GM04503 (cell line): ENCODE data around the gene MTRR.
A peak's percentile ranks its signal among the peaks of the same experiment; 100 is the strongest.

Experiments used
- DNase-seq: peaks from one replicate; pipeline ENCODE4 v3.0.0-alpha.2; 2012; ENCODE audit warnings: low read depth

The MTRR gene

GRCh38 chr5:7868773-7869473 is at the start of gene MTRR, which contains the start of gene FASTKD3:
TSS of gene MTRR (plus strand) at chr5:7869148. CDS start at chr5:7870795, 1,647 bp downstream.
TSS of gene FASTKD3 (minus strand) at chr5:7869031. CDS start at chr5:7868083, 948 bp downstream.
- DNase-seq: peak; percentile 60

- DNase-seq: no peak
These were observed 46.5 kb upstream of the MTRR start for GRCh38 chr5:7822449-7822848.

- no peak for DNase-seq
These were observed 45.4 kb upstream of the MTRR start for GRCh38 chr5:7823594-7823993.

GRCh38 chr5:7824995-7825394 is 44.0 kb upstream of the MTRR start:
- DNase-seq: no peak

GRCh38 chr5:7825630-7826029 is 43.3 kb upstream of the MTRR start:
- no peak for DNase-seq

- no peak for DNase-seq
These were observed 41.3 kb upstream of the MTRR start for GRCh38 chr5:7827610-7828009.

GRCh38 chr5:7828269-7828668 is 40.7 kb upstream of the MTRR start:
- DNase-seq: no peak

- DNase-seq: no peak
These were observed 34.0 kb upstream of the MTRR start for GRCh38 chr5:7834982-7835381.

GRCh38 chr5:7837403-7837802 is 31.5 kb upstream of the MTRR start:
- no peak for DNase-seq

- DNase-seq: no peak
These were observed 26.4 kb upstream of the MTRR start for GRCh38 chr5:7842531-7842930.

- DNase-seq: no peak
These were observed 24.0 kb upstream of the MTRR start for GRCh38 chr5:7844901-7845300.

GRCh38 chr5:7845557-7845956 is 23.4 kb upstream of the MTRR start:
- DNase-seq: no peak

- no peak for DNase-seq
These were observed 22.6 kb upstream of the MTRR start for GRCh38 chr5:7846327-7846726.

GRCh38 chr5:7848296-7848695 is 20.7 kb upstream of the MTRR start:
- no peak for DNase-seq

GRCh38 chr5:7849681-7850394 is 19.1 kb upstream of the MTRR start:
- DNase-seq: no peak

- no peak for DNase-seq
These were observed 18.3 kb upstream of the MTRR start, which contains the start of gene CFAP90 for GRCh38 chr5:7850395-7851239. TSS of gene CFAP90 (minus strand) at chr5:7851133. CDS start at chr5:7851021, 112 bp downstream.

GRCh38 chr5:7851240-7851592 is 17.7 kb upstream of the MTRR start:
- no peak for DNase-seq

- no peak for DNase-seq
These were observed 17.2 kb upstream of the MTRR start for GRCh38 chr5:7851617-7852289.

GRCh38 chr5:7852542-7852941 is 16.4 kb upstream of the MTRR start:
- no peak for DNase-seq

- no peak for DNase-seq
These were observed 16.0 kb upstream of the MTRR start for GRCh38 chr5:7852988-7853387.

GRCh38 chr5:7855611-7856010 is 13.3 kb upstream of the MTRR start:
- DNase-seq: no peak

GRCh38 chr5:7856855-7857254 is 12.1 kb upstream of the MTRR start:
- DNase-seq: no peak
